GM18517 (cell line): ENCODE data around the gene KIAA1586.
"Not testable (repeated sequence)": the region's sequence is repeated elsewhere in the genome, so short reads cannot be mapped to it uniquely, and the experiment has no call there.

Experiments used
- ATAC-seq: cut with Tn5 transposase; IDR thresholded peaks from one replicate; pipeline ENCODE4 v1.9.1; 2021; ENCODE audit warnings: mild to moderate bottlenecking, moderate library complexity; ENCODE audit not compliant: unreplicated experiment

The KIAA1586 gene

GRCh38 chr6:57044568-57044967 is 1.9 kb upstream of the KIAA1586 start:
- no peak for ATAC-seq

GRCh38 chr6:57047257-57047585 is 728 bp downstream of the KIAA1586 start:
- peak; percentile 25 for ATAC-seq

GRCh38 chr6:57047859-57048258 is 1.4 kb downstream of the KIAA1586 start:
- ATAC-seq = not testable (repeated sequence)

GRCh38 chr6:57048577-57048976 is 2.1 kb downstream of the KIAA1586 start:
- no peak for ATAC-seq

DNA sequence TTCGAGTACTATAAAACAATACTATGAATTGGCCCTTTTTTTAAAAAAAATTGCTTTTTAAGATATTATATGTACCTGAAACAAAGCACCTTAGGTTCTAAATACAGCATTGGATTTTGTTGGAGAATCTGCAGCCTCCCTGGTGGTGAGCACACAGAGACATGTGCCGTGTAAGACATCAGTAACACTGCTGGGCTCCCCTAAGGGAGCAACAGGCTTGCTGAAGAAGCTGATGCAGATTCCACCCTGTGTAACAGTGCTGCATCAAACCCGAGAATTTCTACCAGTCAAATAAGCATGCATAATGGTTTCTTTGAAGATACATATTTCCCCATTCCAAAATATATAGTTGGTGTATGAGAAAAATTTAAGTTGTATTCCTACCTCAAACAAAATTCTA is 17.4 kb downstream of the KIAA1586 start:
- no peak for ATAC-seq

- ATAC-seq = no peak
These were observed 18.3 kb downstream of the KIAA1586 start for GRCh38 chr6:57064809-57065208.

- no peak for ATAC-seq
These were observed 21.6 kb downstream of the KIAA1586 start for GRCh38 chr6:57068061-57068460.

DNA sequence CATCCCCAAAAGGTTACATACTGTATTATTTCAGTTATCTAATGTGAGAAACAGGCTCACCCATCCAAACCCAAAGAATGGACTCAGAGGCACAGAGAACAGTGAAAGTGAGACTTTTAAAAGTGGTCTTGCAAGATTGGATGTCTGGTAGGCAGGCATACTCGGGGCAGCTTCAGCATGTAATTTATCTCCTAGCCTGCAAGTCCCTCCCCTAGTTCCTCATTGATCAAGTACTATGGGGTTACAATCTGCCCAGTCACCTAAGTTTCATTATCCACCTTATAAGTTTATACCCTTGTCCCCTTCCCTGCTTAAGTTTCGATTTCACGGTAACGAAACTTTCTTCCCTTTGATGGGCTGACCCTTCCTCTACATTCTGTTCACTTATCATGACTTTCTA is 22.7 kb downstream of the KIAA1586 start:
- ATAC-seq = no peak

DNA sequence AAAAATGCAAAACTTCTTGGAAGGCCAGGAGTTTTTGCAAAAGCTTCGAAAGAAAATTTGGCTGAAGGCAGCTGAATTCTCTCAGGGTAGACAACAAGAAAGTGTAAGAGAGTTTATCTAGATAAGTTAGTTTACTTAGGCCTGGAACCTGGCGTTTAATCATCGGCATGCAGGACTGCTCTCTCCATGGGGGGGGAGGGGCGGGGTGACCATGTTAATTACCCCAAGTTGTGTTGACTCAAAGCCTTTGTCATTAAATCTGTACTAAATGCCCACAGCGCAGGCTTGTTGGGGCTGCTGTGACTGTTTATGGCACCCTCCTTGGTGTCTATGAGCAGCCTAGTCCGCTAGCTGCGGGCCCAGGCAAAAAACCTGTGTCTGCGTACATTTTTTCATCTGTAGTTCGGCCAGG is 23.4 kb downstream of the KIAA1586 start:
- ATAC-seq = no peak

DNA sequence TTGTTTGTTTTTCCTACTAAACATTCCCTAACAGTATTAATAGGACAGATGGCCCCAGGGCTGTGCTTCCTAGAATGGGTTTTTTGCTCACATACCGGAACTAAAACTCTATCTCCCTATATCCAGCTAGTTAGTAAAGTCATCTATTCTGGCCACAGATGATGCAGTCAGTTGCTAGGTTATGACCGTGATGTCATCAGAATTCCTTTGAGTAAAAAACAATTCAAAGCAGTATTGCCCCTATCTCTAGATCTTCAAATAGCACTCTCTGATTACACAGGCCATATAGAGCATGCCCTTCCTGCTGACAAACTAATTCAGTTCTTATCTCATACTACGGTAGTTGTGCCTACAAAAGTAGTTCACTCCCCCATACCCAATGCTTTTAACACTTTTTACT is 25.6 kb downstream of the KIAA1586 start:
- no peak for ATAC-seq

GRCh38 chr6:57074383-57074782 is 27.9 kb downstream of the KIAA1586 start:
- no peak for ATAC-seq

DNA sequence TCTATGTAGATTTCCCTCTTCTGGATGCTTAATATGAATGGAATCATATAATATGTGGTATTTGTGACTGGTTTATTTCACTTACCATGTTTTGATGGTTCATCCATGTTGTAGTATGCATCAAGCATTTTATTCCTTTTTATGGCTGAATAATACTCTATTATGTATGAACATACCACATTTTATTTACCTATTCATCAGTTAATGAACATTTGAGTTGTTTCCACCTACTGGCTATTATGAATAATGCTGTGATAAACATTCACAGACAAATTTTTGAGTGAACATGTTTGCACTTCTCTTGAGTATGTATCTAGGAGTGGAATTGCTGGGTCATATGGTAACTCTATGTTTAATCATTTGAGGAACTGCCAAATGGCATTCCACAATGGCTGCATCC is 28.6 kb downstream of the KIAA1586 start:
- ATAC-seq = no peak

- no peak for ATAC-seq
These were observed 32.2 kb downstream of the KIAA1586 start for GRCh38 chr6:57078531-57079207.

GRCh38 chr6:57085471-57085870 is 39.0 kb downstream of the KIAA1586 start:
- no peak for ATAC-seq

DNA sequence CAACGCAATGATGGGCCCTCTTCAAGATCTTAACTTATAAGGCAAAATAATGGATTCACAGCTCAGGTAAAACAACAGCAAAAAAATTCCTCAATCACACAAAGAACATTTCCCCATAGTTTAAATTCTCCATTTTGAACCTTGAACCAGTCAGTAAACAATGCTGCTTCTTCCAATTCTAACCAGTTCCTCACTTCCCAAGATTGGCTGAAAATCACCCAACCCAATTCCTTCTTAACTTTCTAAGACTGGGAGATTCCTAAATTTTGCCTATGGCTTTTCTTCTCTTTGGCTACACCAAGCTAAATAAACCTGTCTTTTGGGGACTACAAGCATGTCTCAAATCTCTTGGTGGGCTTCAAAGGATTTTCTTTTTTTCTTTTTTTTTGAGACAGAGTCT is 40.4 kb downstream of the KIAA1586 start:
- no peak for ATAC-seq

DNA sequence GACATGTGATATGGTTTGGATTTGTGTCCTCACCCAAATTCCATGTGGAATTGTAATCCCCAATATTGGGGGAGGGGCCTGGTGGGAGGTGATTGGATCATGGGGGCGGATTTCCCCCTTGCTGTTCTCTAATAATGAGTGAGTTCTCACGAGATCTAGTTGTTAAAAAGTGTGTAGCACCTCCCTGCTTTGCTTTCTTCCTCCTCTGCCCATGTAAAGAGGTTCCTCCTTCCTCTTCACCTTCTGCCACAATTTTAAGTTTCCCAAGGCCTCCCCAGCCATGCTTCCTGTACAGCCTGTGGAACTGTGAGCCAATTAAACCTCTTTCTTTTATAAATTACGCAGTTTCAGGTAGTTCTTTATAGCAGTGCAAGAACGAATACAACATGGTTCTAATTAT is 41.4 kb downstream of the KIAA1586 start:
- ATAC-seq = no peak

GRCh38 chr6:57089265-57089664 is 42.8 kb downstream of the KIAA1586 start:
- no peak for ATAC-seq

DNA sequence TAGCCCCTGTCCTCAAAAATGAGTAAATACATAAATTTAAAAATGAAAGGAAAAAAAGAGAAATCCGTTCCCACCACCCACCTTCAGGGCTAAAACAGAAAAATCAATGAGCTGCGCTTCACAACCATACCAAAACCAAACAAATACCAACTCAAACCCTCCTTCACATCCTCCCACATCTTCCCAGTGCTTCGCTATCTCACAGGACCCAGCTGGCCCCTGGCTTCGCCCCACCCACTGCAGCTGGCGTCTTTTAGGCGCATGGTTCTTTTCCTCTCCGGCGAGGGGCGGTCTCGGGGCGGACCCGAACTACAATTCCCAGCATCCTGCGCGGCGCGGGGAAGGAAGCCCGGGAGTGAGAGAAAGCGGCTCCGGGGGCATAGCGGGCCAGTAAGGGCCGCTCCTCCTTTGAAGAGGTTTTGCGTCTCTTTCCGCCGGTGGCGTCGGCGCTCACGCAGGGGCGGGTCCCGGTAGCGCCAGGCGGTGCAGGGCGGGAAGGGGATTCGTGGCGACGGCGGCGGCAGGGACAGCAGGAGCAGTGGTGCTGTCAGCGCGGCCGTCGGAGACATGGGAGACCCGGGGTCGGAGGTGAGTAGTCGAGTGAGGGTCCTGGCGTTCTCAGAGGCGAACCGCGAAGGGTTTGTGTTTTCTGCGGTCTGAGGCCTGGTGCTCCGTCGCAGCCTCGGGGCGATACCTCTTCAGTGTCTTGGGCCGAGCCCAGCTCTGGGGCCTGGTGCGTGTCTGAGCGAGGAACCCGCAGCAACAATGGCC is 43.4 kb downstream of the KIAA1586 start, which contains the start of gene ZNF451:
Gene ZNF451 (plus strand): TSS at position 502 of the 771 bp plus-strand sequence. CDS start 66 bp downstream, at position 568.
- ATAC-seq = peak; percentile 88

DNA sequence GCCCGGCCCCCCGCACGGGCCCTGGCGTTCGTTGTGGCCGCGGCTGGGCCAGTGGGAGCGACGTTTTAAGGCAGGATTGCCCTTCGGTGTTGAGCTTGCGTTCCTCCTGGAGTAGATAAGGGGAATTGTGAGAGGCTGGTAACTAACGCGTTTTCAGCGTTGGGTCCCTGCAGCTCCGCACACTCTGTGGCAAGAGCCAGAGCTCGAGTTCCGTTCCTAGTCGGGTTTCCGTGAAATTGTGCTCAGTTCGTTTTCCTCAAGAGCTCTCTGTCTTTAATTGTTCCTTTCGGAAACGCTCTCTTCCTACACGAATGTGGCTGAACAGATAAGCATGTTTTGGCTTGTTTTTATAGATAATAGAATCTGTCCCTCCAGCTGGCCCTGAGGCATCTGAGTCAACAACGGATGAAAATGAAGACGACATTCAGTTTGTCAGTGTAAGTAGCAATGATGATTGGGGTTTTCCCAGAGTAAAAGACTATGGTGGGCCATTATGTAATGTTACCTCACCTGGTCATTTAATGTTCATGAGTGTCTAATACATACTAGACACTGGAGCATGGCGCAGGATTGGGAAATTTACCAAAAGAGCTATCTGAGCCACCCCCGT is 44.1 kb downstream of the KIAA1586 start:
- ATAC-seq = peak; percentile 6

DNA sequence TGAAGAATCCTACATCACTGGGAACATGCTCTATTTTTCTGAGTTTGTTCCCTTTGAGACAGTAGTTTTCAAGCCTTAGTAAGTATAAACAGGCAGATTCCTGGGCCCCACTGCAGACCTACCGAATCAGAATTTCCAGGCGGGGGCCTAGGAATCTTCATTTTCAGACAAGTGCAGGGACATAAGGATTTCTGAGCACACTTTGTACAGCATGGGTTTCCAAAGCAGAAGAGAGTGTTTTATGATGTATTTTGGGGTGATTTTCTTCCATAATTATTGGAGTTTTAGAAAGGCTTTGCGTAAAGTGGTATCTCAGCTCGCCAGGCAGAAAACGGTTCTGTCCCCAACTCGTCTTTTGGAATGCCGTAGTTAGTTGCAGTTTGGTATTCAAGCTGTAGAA is 44.9 kb downstream of the KIAA1586 start:
- ATAC-seq = not testable (repeated sequence)

- no peak for ATAC-seq
These were observed 48.2 kb downstream of the KIAA1586 start for GRCh38 chr6:57094689-57095088.

DNA sequence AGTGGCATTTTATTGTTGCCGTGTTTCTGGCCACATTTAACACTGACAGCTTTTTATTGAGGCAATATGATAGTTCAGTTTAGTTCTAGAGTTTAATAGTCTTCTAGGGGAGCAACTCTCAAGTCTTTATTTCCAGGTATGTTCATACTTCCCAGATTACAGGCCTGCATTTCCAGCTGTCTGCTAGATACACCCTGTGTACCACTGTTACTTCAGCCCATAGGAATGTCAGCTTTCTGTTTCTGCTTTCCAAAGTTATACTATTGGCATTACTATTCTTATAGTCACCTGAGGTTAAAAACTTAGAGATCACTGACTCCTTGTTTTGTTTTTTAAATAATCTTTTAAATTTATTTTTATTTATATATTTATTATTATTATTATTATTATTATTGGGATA is 51.1 kb downstream of the KIAA1586 start:
- no peak for ATAC-seq
